Endothelial cell (in vitro differentiated cells): ENCODE results near the gene HABP4. TPM values are rescaled to one million over a fixed set of nuclear protein-coding genes. Genes with fewer than 3 reads are reported as not detected.

Experiments
- DNase-seq: peaks from one replicate; pipeline ENCODE4 v3.0.0; 2021; ENCODE audit warnings: low spot score
- H3K27ac Mint-ChIP-seq: one replicate; pipeline ENCODE4 v1.8.0; 2021; ENCODE audit warnings: mixed read lengths, inconsistent platforms; ENCODE audit not compliant: unreplicated experiment
- H3K27me3 Mint-ChIP-seq: one replicate; pipeline ENCODE4 v1.8.0; 2021; ENCODE audit warnings: mild to moderate bottlenecking, moderate library complexity, mixed read lengths, inconsistent platforms; ENCODE audit not compliant: unreplicated experiment
- H3K36me3 Mint-ChIP-seq: one replicate; pipeline ENCODE4 v1.8.0; 2021; ENCODE audit warnings: mild to moderate bottlenecking, low read depth, mixed read lengths, inconsistent platforms; ENCODE audit not compliant: unreplicated experiment
- H3K4me1 Mint-ChIP-seq: one replicate; pipeline ENCODE4 v1.8.0; 2021; ENCODE audit warnings: mild to moderate bottlenecking, mixed read lengths, inconsistent platforms; ENCODE audit not compliant: unreplicated experiment
- H3K4me3 Mint-ChIP-seq: one replicate; pipeline ENCODE4 v1.8.0; 2021; ENCODE audit warnings: mild to moderate bottlenecking, mixed read lengths, inconsistent platforms; ENCODE audit not compliant: unreplicated experiment
- H3K9me3 Mint-ChIP-seq: one replicate; pipeline ENCODE4 v1.8.0; 2021; ENCODE audit warnings: mixed read lengths, inconsistent platforms; ENCODE audit not compliant: unreplicated experiment
- CTCF ChIP-seq: fragments of 200-600 bp; sonication (generic); IDR thresholded peaks from one replicate; pipeline ENCODE4 v1.5.0; 2021; ENCODE audit warnings: antibody characterized with exemption; ENCODE audit not compliant: unreplicated experiment
- total RNA-seq: library from RNA; stranded (reverse); fragmentation: NEBNext Ultra II Directional; extraction: Animal tissue kit (Norgen Biotek cat#: 25700); gene quantifications from one replicate; pipeline ENCODE4 v1.2.1, GENCODE V29; 2021; ENCODE audit not compliant: unreplicated experiment

Gene HABP4
- total RNA-seq, 1 donor from 2014 or later = 7.5 TPM

GRCh38 chr9:96495341-96495740, 45.4 kb downstream of the HABP4 start:
- no peaks in the 10 kb centered on the region for H3K4me1 Mint-ChIP-seq
- no peak overlapping the region for H3K27ac Mint-ChIP-seq
- H3K27me3 Mint-ChIP-seq = peaks cover 2% of the 10 kb centered on the region
- no peak for TF ChIP-seq CTCF
- no peak for DNase-seq
- H3K36me3 Mint-ChIP-seq = peaks cover 13% of the 10 kb centered on the region
- no peak overlapping the region for H3K4me3 Mint-ChIP-seq
- H3K9me3 Mint-ChIP-seq = no peaks in the 10 kb centered on the region

- no peak for DNase-seq
- Mint-ChIP-seq H3K27me3 (peaks cover 2% of the 10 kb centered on the region), H3K27ac (no peak overlapping the region), H3K9me3 (no peaks in the 10 kb centered on the region), H3K4me1 (no peaks in the 10 kb centered on the region), H3K36me3 (peaks cover 5% of the 10 kb centered on the region), H3K4me3 (no peak overlapping the region)
- TF ChIP-seq CTCF = no peak
These were observed 46.6 kb downstream of the HABP4 start for GRCh38 chr9:96496368-96497116.

GRCh38 chr9:96497117-96497399, 47.1 kb downstream of the HABP4 start:
- H3K9me3 Mint-ChIP-seq = no peaks in the 10 kb centered on the region
- TF ChIP-seq CTCF = no peak
- H3K36me3 Mint-ChIP-seq = peaks cover 3% of the 10 kb centered on the region
- no peaks in the 10 kb centered on the region for H3K4me1 Mint-ChIP-seq
- H3K27ac Mint-ChIP-seq = no peak overlapping the region
- no peak overlapping the region for H3K4me3 Mint-ChIP-seq
- DNase-seq = no peak
- no peaks in the 10 kb centered on the region for H3K27me3 Mint-ChIP-seq

- TF ChIP-seq CTCF = no peak
- H3K9me3 Mint-ChIP-seq = no peaks in the 10 kb centered on the region
- H3K27ac Mint-ChIP-seq = no peak overlapping the region
- peaks cover 3% of the 10 kb centered on the region for H3K36me3 Mint-ChIP-seq
- no peak overlapping the region for H3K4me3 Mint-ChIP-seq
- no peaks in the 10 kb centered on the region for H3K4me1 Mint-ChIP-seq
- no peak for DNase-seq
- H3K27me3 Mint-ChIP-seq = no peaks in the 10 kb centered on the region
These were observed 48.8 kb downstream of the HABP4 start for GRCh38 chr9:96498796-96499195.

- no peak for TF ChIP-seq CTCF
- Mint-ChIP-seq H3K36me3 (peaks cover 3% of the 10 kb centered on the region), H3K9me3 (no peaks in the 10 kb centered on the region), H3K4me1 (no peaks in the 10 kb centered on the region), H3K27ac (no peak overlapping the region), H3K27me3 (no peaks in the 10 kb centered on the region), H3K4me3 (no peak overlapping the region)
- no peak for DNase-seq
These were observed 49.3 kb downstream of the HABP4 start for GRCh38 chr9:96499257-96499656.
